ENCODE data around the gene CA12.
"Not testable (repeated sequence)": the region's sequence is repeated elsewhere in the genome, so short reads cannot be mapped to it uniquely, and the experiment has no call there.

- not testable (repeated sequence) for TF ChIP-seq MAX (CRISPR knock-in tag; IDR thresholded peaks at IDR 0.05); ATF2 (CRISPR knock-in tag; IDR thresholded peaks at IDR 0.05; ENCODE audit: borderline replicate concordance, low read depth); RORB (CRISPR knock-in tag; IDR thresholded peaks at IDR 0.05); ZNF317 (CRISPR knock-in tag; IDR thresholded peaks at IDR 0.05; ENCODE audit: borderline replicate concordance, low read depth); ZNF263 (CRISPR knock-in tag; IDR thresholded peaks at IDR 0.05; ENCODE audit: low read depth); FOXJ3 (CRISPR knock-in tag; IDR thresholded peaks at IDR 0.05; ENCODE audit: borderline replicate concordance); CTCF (IDR thresholded peaks at IDR 0.05); SP1 (CRISPR knock-in tag; conservative IDR thresholded peaks at IDR 0.05); CBFB (CRISPR knock-in tag; IDR thresholded peaks at IDR 0.05; ENCODE audit: low read depth); GABPB1 (CRISPR knock-in tag; IDR thresholded peaks at IDR 0.05)
Observed at GRCh38 chr15:63320446-63320845, 61.2 kb downstream of the CA12 start.
